COR-L47 (cell line): Measurements from ENCODE around the gene IER5L.
"Not testable (repeated sequence)": the region's sequence is repeated elsewhere in the genome, so short reads cannot be mapped to it uniquely, and the experiment has no call there.

ENCODE experiments used
- DNase-seq: peaks from one replicate; lab custom pipeline; 2025; lab: John Stamatoyannopoulos, UW

Gene IER5L

DNA sequence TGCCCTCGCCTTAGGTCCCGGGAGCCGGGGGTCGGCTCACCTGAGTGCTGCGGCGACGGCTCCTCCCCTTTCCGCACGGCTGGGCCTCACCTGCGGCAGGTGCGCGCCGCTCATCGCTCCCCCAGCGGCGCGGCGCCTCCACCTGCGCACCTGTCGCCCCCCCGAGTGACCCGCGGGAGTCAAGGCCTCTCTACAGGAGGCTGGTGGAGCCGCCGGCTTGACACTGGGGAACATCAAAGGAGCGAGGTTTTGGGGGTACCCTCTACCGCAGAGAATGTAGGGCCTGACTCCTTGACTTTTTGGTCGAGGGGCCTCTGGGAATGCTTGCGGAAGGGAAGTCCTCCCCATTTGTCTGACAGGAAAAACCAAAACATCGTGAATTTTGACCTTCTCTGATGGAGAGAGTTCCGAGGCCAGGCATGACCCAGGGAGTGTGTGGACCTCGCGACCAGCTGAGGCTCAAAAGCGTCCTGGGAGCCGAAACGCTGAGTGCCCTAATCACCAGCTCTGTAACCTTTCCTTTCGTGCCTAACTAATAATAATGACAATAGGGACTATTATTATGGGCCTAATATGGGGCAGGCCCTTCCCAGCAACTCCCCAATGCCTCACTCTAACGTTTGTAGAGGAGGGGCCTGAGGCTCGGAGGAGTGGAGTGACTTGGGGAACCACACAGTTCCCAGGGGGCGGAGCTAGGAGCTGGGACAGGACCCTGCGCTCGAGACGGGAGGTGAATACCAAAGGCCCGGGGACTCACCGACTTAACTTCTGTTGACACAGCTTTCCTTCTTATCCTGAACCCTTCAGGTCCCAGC is 714 bp upstream of the IER5L start:
- DNase-seq = peak; percentile 86

DNA sequence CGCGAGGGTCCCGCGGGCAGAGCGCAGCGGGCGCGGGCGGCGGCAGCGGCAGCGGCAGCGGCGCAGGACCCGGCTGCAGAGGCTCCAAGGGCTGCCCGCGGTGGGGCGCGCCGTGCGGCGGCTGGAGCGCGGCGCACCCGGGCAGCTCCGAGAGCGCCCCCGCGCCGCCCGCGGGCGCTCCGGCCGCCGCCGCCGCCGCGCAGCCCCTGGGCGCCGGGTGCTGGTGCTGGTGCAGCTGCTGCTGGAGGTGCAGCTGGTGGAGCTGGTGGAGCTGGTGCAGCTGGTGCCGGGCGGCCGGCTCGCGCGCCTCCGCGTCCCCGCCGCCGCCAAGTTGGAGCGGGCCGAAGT is 644 bp downstream of the IER5L start:
- DNase-seq = no peak

DNA sequence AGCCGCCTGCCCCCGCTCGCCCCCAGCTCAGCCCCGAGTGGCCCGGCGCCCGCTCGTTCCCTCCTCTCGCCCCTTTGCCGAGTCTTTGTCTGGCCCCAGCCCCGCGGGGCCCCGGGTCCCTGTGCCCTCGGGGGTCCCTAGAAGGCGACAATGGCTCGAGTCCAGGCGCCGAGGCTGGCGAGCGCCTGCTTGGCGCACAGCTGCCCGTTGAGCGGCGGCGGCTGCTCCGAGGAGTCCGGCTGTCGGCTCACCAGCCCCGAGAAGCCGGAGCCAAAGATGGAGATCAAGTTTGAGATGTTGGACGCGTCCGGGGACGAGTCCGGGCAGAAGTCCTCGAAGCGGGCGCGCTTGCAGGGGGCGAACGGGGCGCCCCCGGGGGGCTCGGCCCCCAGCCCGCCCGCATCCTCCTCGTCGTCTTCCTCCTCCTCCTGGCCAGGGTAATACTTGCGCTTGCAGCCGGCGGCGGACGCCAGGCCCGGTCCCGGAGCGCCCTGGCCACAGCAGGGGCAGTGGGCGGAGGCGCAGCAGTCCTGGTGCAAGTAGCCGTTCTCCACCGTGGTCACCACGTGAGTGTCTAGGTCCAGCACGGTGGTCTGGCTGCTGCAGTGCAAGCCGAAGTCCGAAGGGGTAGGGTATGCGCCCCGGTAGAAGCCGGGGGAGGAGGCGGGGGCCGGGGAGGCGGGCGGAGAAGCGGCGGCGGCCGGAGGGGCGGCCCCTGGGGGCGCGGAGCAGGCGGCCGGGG is 1.2 kb downstream of the IER5L start:
- peak; percentile 20 for DNase-seq

DNA sequence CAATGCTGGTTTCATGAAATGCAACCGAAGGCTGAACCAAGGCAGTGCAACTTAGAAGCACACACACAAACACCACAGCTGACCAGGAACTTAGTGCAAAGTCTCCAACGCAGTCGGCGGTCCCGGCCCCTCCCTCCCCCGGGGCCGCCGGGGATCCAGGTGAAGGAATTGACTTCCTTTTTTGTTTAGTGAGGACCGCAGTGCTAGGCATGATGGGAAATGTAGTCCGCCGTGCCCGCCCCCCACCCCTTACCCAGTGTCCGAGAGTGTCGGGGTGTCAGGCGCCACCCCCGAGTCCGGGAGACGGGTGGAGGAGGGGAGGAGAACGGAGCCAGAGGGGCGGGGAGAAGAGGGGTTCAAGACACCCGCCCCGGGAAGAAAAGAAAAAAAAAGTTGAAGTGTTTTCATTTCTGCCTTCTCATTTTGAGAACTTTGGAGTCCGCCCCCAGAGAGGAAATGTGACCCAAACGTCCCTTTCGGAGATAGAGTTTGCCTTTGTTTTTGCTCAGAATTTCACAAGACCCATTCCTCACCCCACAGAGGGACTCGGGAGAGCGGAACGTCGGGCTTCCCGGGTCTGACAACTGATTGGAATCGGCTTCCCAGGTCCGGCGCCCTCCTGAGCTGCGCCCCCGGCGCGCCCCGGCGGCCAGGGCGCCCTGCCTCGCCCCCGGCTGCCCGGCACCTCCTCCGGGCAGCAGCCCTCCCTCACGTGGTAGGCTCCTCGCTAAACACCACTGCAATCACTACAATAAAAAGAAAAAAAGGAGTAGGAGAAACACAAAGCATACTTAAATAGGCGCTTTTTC is 2.0 kb downstream of the IER5L start:
- peak; percentile 36 for DNase-seq

DNA sequence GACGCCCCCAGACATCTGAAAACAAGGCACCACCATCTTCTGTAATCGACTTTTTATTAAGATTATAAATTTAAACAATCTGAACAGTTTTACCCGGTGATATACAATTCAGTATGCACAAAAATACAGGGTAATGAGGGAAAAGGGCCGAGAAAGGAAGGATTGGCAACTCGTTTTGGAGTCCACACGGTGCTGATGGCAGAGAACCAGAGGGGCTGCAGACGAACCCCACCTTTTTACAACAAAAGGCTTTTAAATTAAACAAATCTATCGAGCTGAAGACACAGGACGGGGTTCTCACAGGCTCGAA is 2.6 kb downstream of the IER5L start:
- no peak for DNase-seq

DNA sequence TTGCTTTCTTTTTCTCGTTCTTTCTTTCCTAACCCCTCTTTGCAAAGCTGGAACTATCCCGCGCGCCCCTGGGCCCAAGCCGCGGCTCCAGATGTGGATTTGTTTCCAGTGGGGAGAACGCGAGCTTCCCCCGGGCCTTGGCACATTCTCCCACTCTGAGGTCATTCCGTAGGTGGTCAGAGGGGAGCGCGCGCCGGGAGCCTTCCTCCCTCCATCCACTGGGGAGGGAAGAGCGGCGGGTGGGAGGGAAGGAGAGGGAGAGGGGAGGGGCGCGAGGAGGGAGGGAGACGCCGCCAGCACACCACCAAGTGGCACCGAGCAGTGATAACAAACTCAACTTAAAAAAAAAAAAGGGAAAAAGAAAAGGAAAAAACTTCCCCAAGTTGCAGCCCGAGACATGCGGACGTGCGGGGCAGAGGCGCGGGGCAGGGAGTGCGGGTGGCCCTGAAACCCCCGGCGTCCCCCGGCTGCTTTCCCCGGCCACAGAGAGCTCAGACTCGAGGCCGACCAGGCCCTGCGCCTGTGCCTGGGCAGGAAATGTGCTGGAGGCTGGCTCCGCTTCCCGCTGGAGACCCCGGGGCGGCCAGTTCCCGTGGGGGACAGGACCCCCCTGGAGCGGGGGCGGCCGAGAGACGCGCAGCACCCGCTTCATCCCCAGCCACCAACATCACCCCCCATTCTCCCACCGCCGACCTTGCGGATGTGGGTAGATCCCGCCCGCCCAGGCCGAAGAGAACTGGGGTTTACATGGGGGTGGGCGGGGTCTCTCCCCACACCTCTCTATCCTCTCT is 3.1 kb downstream of the IER5L start:
- peak; percentile 30 for DNase-seq

DNA sequence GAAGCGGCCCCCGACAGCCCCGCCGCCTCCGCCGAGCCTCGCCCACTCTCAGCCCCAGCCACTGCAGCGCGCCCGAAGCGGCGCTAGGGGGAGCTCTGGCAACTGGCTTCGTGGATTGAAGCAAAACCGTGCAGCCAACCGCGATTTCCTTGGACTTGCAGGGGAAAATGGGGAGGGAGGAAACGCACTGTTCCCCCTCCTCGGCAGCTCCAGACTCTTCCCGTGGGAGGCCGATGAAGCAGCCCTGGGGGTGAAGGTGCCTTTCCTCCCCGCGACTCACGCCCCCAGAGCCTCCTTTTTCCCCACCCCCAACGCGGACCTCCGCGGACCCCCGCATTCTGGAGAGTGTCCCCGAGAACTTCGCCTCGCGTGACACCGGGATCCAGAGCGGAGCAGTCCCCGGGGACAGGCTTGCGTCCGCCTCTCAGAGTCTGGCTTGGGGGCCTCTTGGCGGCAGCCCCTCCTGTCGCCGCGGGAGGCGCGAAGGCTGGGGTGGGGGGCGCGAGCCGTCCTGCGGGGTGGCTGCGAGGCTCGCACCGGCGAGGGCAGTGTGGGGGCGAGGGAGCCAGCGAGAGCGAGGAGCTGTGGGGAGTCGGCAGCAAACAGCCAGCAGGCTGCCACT is 3.8 kb downstream of the IER5L start:
- DNase-seq = peak; percentile 82

DNA sequence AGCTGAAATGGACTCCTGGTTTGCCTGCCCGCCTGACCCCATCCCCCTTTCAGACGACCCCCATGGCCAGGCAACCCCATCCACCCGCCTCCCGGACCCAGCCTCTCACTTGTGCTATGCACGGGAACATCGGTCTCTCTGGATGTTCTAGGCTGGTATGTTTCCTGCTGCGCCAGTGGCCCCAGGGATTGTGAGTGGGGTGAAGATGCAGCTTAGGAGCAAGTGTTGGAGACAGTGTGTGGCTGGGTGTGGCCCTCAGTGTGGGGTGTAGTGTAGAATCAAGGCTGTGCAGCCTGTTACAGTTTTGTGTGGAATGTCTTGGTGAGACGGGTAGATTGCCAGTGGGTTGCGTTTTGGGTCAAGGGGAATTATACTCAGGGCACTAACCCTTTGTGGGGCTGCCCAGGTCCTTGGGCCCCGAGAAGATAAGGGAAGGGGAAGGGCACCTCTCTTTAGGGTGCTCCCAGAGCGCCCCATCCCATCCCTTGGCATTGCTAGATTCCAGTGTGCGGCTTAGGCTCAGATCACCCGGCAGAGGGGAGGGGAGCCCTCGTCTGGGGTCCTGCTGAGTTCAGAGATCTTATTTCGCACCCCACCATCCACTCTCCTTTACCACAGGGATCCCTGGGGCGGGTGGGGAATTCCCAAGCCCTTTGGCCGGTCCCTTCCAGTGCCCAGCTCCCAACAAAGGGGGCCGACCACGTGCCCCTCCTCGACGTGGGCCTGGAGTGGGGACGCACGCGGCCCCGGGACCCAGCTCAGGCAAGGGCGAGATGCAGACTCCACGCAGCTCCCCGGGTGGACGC is 4.6 kb downstream of the IER5L start:
- no peak for DNase-seq

DNA sequence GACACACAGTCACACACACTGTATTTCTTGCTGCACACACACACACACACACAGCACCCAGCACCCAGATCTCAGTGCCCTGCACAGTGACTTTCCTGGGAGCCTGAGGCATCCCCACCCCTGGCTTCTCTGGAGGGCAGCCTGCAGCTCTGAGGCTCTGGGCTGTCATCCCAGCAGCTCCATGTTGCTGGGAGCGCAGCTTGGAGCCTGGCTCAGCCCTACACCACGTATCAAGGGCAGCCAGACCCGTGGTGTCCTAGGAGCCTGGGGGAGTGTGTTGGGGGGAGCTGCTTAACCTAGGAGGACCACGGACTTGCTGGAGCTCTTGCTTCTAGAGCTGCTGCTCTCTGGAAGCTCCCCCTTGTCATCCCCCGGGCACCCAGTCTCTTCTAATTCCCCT is 5.2 kb downstream of the IER5L start:
- DNase-seq = no peak

DNA sequence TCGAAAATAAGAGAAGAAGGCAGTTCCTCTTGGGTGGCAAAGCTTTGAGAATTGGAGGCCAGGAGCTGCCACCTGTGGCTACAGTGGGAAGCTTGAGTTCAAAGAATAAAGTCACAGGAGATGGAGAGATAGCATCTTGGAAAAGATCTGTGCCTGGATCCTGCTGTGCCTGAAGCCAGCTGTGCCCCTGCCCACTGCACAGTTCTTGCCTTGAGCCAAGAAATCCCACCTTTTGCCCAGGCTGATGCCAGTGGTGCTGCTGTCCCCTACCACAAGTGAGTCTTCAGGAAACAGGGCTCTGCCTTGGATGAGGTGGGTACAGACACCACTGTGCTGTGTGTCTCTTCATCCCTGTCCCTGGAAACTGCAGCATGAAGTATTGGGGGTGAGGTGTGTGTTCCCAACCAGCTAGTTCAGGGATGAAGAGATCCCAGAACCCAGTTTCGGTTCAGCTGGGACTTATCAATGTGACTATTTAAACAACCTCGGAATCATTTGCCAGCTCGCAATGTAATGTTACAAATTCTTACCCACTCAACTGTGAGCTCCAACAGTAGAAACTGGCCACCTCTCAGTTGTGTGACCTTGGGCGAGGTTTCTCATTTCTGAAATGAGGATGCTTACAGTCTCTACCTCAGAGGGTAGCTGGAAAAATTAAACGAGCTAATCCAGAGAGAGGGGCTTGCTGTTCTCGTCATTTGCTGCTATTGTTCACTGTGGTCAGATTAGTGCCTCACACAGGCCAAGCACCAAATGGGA is 5.9 kb downstream of the IER5L start:
- no peak for DNase-seq

DNA sequence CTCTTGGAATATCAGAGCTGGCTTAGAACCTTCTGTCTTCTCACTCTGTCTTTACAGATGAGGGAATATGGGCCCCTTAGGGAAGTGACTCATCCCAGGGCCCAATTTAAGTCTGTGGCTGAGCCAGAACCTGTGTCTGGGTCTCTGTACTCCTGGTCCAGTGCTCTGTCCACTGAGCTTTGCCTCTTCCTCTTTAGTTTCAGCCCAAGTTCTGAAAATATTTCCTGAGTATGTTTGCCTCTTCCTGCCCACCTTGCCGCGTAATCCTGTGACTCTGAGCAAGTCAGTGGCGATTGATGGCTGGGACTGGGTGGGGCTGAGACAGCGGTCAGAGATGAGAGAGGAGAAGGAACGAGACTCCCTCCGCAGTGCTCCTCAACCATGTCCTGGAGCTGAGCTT is 7.8 kb downstream of the IER5L start:
- no peak for DNase-seq

DNA sequence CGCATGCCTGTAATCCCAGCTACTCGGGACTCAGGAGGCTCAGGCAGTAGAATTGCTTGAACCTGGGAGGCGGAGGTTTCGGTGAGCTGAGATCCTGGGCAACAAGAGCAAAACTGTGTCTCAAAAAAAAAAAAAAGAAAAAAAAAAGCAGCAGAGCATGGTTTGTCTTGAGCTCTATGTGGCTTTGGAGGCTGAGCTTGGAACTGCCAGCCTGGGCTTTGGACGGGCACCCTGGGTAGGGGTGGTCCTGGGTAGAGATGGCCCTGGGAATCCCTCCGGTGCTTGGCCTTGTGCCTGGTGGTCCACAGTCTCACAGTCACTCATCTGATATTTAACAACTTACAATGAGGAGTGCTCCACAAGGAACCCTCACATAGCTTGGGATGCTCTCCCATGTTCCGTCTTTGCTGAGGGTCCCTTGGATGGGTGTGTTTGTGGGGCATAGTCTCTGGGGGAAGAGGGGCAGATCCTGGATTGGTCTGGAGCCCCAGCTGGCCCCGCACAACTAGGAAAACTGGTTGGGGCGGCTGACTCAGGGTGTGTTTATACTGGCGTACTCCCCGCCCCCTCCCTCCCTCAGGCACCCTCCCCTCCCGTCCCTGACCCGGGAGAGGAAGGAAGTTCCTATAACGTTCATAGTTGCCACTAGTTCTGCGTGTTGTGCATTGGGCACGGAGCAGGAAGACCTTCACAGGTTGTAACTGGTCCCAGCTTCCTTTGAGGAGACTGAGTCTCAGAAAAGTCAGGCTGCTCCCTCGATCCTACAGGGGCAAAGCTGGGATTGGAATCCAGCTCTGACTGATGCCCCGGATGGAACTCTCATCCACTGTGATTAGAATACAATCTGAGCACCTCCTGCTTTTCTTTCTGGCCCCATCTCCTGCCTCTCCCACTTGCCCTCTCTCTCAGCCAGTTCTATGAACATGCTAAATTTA is 11.2 kb downstream of the IER5L start:
- peak; percentile 50 for DNase-seq

DNA sequence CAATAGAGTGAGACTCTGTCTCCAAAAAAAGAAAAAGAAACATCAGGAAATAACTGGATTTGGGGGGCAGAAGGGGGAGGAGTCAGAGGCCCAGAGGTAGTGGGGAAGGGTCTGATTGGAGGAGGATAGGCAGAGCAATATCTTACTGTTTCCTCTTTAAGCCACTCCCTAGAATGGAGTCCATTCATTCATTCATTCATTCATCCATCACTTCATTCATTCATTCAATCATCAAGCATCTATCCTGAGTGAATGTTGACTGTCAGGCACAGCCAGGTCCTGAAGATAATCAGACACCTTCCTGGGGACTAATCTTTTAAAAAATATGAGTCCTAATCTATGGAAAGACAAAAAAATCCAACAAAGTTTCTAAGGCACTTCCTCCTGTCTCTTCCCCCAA is 12.9 kb downstream of the IER5L start:
- no peak for DNase-seq

DNA sequence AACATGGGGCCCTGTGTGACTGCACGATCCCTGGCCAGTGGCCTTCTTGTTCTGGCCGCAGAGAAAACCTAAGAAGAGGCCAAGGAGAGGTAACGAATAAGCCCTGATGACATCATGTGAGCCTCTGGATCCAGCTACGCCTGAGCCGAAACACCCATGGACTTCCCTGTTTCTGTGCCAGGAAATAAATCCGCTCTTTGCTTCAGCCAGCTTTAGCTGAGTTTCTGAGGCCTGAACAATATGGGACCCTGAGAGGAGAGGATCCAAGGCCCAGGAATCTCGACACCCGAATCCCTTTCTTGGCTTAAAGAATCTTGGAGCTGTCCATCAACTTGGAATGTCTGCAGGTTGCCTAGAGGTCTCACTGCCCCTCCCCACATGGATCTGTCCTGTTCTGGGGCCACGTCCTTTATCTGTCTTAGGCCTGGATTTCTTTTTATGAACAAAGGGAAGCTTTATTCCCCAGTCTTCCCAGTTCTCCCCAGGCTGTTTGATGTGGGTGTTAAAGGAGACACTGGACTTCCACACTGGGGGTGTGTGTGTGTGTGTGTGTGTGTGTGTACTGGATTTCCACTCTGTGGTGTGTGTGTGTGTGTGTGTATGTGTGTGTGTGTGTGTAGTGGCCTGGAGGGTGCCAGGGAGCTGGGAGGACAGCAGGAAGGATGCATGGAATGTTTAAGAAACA is 13.7 kb downstream of the IER5L start:
- DNase-seq = no peak

DNA sequence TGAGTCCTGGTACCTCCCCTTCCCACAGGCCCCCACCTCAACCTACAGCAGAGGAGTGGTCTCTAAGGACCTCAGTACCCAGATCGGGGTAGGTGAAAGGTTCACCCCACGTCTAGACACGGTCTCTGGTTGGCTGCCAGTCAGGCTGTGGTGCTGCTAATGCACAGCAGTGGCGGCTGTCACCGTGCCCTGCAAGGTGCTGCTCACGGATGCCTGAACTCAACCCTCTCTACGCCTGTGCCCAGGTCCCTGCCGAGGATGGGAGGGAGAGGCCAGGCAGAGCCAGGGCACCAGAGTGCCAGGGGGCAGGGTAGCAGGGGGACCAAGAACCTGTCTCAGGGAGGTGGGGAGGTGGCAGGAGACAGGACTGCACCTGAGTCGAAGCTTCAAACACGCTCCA is 14.3 kb downstream of the IER5L start:
- DNase-seq = no peak

DNA sequence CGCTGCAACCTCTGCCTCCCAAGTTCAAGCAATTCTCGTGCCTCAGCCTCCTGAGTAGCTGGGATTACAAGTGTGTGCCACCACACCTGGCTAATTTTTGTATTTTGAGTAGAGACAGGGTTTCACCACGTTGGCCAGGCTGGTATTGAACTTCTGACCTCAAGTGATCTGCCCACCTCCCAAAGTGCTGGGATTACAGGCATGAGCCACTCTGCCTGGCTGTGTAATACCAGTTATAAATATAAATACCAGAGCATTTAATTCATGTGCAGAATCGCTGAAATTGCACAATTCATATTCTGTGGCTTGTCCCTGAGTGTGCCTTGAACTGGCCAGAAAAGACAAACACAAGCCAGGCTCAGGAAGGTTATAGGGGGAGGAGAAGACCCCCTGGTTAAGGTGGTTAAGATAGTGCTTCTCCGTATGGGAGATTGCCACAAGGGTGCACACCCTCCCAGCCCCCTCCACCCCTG is 14.8 kb downstream of the IER5L start:
- not testable (repeated sequence) for DNase-seq

DNA sequence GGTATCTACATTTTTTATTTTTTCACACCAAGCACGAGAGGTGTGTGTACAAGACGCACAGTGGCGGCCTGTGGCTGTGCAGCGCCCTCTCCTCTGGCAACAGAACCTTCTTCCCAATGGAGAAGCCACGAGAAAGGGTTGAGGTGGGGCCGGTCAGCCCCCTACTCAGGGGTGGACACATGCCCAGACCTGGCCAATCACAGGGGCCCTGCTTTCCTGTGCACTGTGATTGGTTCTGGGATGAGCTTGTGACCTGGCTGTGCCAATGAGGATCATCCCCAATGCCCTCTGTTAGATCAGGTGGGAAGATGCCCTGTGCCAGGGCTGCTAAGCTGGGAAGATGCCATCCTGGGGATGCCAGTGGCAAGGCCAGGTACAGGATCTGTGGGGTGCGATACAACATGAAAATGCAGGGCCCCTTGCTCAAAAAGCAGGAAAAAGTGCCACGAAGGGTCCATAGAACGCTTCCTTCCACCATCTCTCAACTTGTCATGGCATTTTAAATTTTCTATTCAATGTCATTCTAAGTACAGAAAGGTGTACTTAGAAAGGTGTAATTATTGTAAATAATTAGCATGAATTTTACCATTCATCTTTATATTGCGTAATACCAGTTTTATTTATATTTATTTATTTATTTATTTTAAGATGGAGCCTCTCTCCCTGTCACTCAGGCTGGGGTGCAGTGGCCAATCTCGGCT is 15.4 kb downstream of the IER5L start:
- no peak for DNase-seq

DNA sequence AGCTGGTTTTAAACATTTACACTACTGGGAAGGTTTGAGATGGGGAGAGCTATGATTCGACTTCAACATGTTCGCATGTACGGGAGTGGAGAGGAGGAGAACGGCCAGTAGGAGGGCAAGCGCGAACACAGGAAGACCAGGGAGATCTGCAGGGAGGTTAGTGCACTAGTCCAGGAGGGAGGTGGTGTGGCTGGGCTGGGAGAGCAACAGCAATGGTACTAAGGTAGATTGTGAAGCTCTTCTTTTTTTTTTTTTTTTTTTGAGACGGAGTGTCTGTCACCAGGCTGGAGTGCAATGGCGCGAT is 16.6 kb downstream of the IER5L start:
- no peak for DNase-seq
